VCaP (cell line): Measurements from ENCODE around the gene CEPT1.

Experiments
- H3K27ac ChIP-seq: fragments of 450-650 bp; 2 replicates; pipeline ENCODE4 v1.5.1; 2017
- CTCF ChIP-seq: fragments of 450-650 bp; conservative IDR thresholded peaks from 2 replicates; pipeline ENCODE4 v1.5.1; 2017; ENCODE audit warnings: mild to moderate bottlenecking, moderate library complexity

The CEPT1 gene

GRCh38 chr1:111140680-111140967, 601 bp downstream of the CEPT1 start:
- TF ChIP-seq CTCF: no peak
- peak overlapping the region; percentile 91 for H3K27ac ChIP-seq

- H3K27ac ChIP-seq: peak overlapping the region; percentile 91
- no peak for TF ChIP-seq CTCF
Measured at GRCh38 chr1:111141245-111142220, 1.5 kb downstream of the CEPT1 start.

- no peak for TF ChIP-seq CTCF
- H3K27ac ChIP-seq: no peak overlapping the region
Measured at GRCh38 chr1:111142356-111142975, 2.4 kb downstream of the CEPT1 start.

GRCh38 chr1:111145542-111145941, 5.5 kb downstream of the CEPT1 start:
- no peak for TF ChIP-seq CTCF
- no peak overlapping the region for H3K27ac ChIP-seq

- no peak overlapping the region for H3K27ac ChIP-seq
- TF ChIP-seq CTCF: no peak
Measured at GRCh38 chr1:111145963-111146768, 6.1 kb downstream of the CEPT1 start.

- H3K27ac ChIP-seq: no peak overlapping the region
Measured at GRCh38 chr1:111147948-111148347, 7.9 kb downstream of the CEPT1 start.

More at GRCh38 chr1:111147948-111148347, 7.9 kb downstream of the CEPT1 start:
- TF ChIP-seq CTCF: no peak
